H54 (cell line): ENCODE measurements around the gene LRRK1.

ENCODE experiments used
- DNase-seq: peaks from one replicate; pipeline ENCODE4 v3.0.0; 2011; ENCODE audit warnings: low spot score, mixed read lengths; ENCODE audit not compliant: insufficient read length
- FAIRE-seq: peaks from 3 replicates; lab custom pipeline; 2011; peaks lifted over from hg19 to GRCh38; lab: Jason Lieb, UNC
- POLR2A ChIP-seq: IDR thresholded peaks from 2 replicates; pipeline ENCODE4 v1.6.1; 2011; ENCODE audit warnings: low read depth, mild to moderate bottlenecking, low read length

The LRRK1 gene

DNA sequence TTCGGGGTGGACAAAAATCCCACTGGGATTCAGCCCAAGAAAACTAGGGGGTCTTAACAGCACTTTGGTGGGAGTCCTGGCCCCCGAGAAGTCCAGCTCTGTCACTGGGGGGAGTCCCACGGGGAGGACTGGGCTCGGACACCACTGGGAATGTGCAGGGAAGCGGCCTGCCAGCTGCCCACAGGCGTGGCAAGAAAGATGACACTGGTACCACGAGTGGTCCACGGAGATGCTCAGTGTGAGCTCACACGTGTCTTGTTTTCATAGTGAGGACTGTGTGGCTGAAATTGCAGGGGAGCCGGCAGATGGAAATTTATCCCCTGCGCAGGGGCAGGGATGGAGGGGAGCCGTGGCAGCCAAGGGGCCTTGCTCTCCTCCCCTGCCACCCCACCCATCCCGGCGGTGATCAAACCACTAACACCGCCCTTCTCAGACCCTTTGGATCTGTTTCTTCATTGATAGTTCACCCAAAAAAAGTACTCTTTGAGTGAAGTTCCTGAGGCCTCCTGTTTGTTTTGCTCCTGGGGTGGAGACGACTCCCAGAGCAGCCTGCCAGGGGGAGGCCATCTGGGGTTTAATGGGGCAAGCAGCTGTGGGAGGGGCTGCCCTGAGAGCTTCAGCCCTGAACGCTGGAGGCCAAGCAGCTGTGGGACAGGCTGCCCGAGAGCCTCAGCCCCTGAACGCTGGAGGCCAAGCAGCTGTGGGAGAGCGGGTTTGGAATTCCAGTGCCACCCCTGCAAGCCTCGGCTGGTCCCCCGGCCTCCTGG, 130.9 kb downstream of the LRRK1 start:
- TF ChIP-seq POLR2A = no peak
- FAIRE-seq (no peak), DNase-seq (no peak)

DNA sequence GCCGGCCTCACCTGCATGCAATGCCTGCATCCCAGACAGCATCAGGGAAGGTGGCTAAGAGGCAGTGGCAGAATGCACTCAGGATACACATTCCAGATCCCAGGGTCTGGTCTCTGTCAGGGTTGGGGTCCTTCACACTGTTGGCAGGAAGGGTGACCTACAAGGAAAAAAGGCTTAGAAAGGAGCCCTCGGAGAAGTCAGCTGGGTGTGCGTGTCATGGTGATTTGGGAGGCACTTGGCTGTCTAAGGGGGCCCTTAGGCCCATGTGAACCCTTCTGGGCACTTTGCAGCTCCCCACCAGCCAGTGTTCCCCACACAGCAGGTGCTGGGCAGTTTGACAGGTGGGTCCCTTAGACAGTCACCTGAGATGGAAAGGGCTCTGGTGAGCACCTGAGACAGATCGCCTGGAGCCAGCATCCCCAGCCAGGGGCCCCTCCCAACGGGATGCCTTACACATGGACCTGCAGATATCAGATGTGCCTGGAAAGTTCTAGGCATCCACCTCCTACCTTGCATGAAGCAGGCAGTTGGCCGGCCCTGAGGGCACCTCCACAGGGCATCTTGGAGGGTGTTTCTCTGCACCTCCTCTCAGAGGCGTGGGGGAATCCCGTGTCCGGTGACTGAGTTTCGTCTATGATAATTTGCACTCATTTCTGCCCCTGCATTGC, 131.6 kb downstream of the LRRK1 start:
- DNase-seq (no peak), FAIRE-seq (no peak)
- TF ChIP-seq POLR2A = no peak

DNA sequence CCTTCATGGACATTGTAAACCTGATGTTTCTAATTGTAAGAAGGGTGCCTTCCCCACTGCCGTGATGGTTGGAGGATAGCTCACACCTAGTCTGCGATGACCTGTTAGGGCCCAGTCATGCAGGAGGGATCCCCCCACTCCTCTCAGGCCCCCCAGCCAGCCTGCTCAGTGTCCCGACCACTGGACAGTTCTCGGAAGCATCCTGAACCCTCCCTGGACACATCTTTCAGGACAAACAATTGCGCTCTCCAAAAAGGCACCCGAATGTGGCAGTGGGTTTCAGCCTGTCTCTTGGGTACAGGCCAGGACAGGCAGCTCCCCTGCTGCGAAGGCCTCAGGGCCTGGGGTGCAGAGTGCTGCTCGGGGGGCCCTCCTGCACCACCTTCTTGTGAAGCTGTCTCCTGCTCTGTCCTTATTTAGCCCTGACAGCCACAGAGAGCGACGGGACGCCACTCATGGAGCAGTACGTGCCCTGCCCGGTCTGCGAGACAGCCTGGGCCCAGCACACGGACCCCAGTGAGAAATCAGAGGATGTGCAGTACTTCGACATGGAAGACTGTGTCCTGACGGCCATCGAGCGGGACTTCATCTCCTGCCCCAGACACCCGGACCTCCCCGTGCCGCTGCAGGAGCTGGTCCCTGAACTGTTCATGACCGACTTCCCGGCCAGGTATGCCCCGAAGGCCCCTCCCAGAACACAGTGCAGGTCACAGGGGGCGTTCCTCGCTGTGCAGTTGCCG, 132.3 kb downstream of the LRRK1 start:
- no peak for FAIRE-seq
- no peak for TF ChIP-seq POLR2A
- no peak for DNase-seq

DNA sequence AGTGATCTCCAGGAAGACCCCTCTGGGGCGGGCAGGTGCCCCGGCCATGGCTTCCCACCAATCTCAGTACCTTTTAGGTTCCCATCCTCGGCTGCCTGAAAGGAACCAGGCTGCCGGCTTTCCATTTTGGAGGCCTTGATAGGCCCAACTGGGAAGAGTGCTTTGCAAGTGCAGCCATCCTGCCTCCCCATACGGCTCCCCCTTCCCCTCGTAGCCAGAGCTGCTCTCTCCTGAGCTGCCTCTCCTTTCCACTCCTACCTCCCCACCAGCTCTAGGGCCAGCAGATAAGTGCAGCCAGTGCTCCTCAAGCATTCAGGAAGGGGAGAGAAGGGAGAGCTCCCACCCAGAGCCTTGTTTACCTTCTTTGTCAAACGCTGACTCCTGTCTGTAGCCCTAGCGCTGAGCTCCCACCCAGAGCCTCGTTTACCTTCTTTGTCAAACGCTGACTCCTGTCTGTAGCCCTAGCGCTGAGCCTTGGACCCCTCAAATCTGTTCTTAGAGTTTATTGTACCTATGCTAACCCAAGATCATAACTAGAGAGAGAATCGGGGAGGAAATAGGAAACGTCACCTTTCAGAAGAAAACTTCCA, 133.0 kb downstream of the LRRK1 start:
- TF ChIP-seq POLR2A = no peak
- FAIRE-seq (no peak), DNase-seq (no peak)

DNA sequence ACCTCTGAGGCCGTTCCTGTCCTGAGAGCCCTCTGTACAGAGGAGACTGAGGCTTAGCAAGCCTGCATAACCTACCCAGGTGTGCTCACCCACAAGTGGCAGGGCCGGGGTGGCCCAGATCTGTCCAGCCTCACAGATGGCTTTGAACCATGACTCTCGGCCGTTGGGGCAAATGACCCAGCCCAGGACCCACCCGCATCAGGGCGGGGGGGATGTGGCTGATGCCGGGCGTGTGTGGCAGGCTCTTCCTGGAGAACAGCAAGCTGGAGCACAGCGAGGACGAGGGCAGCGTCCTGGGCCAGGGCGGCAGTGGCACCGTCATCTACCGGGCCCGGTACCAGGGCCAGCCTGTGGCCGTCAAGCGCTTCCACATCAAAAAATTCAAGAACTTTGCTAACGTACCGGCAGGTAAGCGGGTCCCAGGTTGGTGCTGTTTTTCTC, 133.5 kb downstream of the LRRK1 start:
- FAIRE-seq (no peak), DNase-seq (no peak)
- TF ChIP-seq POLR2A = no peak

DNA sequence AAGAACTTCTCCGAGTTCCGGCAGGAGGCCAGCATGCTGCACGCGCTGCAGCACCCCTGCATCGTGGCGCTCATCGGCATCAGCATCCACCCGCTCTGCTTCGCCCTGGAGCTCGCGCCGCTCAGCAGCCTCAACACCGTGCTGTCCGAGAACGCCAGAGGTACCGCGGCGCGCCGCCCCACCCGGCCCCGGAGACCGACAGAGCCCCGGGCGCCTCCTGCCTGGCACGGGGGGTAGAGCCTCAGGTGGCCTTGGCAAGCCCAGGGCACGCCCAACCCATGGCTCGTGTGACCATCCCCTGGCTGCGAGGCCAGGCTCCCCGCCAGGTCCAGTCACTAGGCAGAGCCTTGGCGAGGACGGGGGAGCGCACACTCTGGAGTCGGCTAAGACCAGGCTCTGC, 134.1 kb downstream of the LRRK1 start:
- FAIRE-seq = no peak
- no peak for TF ChIP-seq POLR2A
- DNase-seq = no peak

DNA sequence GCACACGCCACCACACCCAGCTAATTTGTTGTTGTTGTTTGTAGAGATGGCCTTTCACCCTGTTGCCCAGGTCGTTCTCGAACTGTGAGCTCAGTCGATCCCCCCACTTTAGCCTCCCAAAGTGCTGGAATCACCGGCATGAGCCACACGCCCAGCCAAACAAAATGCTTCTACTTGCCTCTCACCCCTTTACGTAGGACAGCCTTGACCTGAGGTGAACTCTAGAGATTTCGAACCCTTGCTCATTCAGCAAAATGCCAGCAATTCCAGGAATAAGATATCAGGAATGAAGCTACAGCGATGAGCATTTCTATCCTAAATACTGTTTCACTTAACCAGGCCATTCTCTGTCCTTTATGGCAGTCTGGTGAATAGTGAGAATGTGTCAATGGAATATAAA, 135.0 kb downstream of the LRRK1 start:
- no peak for DNase-seq
- no peak for TF ChIP-seq POLR2A
- FAIRE-seq = no peak

DNA sequence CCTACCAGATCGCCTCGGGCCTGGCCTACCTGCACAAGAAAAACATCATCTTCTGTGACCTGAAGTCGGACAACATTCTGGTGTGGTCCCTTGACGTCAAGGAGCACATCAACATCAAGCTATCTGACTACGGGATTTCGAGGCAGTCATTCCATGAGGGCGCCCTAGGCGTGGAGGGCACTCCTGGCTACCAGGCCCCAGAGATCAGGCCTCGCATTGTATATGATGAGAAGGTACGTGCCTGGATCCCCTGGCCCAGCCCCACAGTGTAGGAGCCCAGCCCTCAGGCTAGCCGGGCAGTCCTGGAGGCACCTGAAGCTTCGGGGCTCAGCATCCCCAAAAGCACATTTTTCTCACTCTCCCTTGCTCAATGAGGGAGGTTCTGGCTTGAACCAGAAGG, 135.8 kb downstream of the LRRK1 start:
- no peak for TF ChIP-seq POLR2A
- no peak for DNase-seq
- FAIRE-seq = no peak

DNA sequence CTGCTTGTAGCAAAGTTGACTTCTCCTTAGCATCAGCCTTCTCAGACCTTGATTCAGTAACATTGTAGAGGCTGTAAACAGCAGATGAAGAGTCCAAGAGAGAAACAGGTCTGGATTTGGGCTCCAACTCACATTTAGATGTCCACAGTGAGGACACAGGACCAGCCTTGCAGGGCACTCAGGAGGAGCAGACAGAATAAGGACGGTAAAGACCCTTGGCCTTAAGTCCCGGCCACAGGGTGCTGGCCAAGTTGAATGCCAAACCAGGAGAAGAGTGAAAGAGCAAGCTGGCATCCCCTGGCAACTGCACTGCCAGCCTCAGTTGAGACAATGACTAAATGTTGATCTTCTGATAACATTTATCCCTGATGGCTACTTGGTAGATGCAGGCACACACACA, 136.3 kb downstream of the LRRK1 start:
- FAIRE-seq (no peak), DNase-seq (no peak)
- no peak for TF ChIP-seq POLR2A

DNA sequence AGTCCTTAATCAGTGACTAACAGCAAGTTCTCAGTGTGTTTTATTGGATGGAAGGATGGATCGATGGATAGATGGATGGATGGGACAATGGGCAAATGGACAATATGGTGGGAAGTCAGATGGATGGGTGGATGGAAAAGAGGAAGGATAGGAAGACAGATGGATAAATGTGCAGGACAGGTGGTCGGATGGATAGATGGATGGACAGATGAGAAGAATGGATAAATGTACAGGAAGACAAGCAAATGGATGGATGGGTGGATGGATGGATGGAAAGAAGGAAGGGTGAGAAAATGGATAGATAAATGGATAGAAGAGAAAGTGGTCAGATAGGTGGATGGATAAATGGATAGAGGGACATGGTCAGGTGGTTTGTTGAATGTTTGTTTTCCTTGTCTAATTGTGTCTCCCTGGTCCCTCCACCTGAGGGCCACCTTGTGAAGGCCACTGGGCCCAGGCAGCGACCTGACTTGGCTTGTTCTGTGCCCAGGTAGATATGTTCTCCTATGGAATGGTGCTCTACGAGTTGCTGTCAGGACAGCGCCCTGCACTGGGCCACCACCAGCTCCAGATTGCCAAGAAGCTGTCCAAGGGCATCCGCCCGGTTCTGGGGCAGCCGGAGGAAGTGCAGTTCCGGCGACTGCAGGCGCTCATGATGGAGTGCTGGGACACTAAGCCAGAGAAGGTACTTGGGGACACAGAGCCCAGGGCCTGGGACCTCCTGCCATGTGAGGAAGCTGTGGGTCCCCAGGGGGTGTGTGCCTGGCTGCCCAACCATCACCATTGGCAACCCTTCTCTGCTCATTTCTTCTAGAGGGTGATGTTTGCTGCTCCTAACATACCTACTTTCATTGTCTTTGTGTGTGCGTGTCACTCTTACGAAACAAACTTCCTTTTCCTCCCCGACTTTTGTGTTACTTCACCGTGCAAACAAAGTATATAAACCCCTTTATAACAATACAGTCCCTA, 137.5 kb downstream of the LRRK1 start:
- no peak for TF ChIP-seq POLR2A
- DNase-seq (no peak), FAIRE-seq (no peak)

DNA sequence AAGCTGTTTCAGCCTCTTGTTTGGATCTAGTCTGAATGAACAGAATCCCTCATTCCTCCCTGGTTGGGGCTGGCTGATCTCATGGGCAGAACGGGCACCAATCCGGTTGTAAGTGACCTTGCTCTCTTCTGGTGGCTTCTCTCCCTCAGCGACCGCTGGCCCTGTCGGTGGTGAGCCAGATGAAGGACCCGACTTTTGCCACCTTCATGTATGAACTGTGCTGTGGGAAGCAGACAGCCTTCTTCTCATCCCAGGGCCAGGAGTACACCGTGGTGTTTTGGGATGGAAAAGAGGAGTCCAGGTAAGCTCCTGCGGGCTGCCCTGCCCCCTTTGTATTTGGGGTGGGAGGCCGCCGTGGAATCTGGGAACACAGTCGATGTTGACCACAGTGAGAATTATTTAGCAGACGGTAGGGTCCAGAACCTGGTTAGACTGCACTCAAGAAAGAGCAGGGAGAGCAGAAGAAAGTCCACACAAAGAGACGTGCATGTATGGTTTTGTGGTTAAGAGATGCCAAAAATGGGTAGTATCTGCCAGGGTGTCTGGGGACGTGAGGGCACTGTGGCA, 138.8 kb downstream of the LRRK1 start:
- no peak for FAIRE-seq
- TF ChIP-seq POLR2A = no peak
- no peak for DNase-seq

DNA sequence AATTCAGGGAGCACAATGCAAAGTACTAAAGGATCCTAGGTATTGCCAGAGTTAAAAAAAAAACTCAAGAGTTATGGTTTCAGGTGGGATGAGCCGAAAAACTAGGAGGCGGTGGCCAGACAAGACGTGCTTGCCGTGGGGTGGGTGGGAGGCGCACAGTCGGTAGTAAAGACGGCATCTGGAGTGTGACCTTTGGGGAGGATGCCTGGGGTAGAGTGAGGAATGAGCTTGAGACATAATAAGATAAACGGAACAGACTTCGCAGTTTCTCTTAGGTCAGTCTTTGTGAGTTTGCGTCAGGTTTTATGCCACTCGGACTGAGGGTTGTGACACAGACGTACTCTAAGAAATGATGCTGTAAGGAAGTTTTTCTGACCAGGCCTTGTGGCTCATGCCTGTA, 139.6 kb downstream of the LRRK1 start:
- TF ChIP-seq POLR2A = no peak
- DNase-seq (no peak), FAIRE-seq (no peak)
